ENCODE measurements around the gene SH3GL1.

Gene SH3GL1

GRCh38 chr19:4380254-4380727 lies 20.1 kb downstream of the SH3GL1 start:
- Histone ChIP-seq H3K9ac (no peak overlapping the region), H4K20me1 (ENCODE audit: insufficient read depth) (no peaks in the 10 kb centered on the region), H3K4me2 (no peak overlapping the region), H3K27me3 (ENCODE audit: insufficient read depth, low read depth) (no peaks in the 10 kb centered on the region), H3K4me3 (IDR thresholded peaks at IDR 0.05; ENCODE audit: insufficient read depth, low read depth, low read length) (no peak overlapping the region), H3K79me2 (ENCODE audit: insufficient read depth, low read depth) (no peaks in the 10 kb centered on the region), H3K27ac (no peak overlapping the region), H3K4me1 (ENCODE audit: low read depth, poor library complexity, severe bottlenecking) (no peaks in the 10 kb centered on the region), H2AFZ (ENCODE audit: low read depth) (no peak overlapping the region), H3K36me3 (ENCODE audit: insufficient read depth) (no peaks in the 10 kb centered on the region)
- TF ChIP-seq CTCF (conservative IDR thresholded peaks at IDR 0.05; ENCODE audit: low read depth, low read length): no peak

GRCh38 chr19:4379383-4380253 lies 20.7 kb downstream of the SH3GL1 start:
- Histone ChIP-seq H3K79me2 (ENCODE audit: insufficient read depth, low read depth) (no peaks in the 10 kb centered on the region), H3K4me3 (IDR thresholded peaks at IDR 0.05; ENCODE audit: insufficient read depth, low read depth, low read length) (no peak overlapping the region), H3K27me3 (ENCODE audit: insufficient read depth, low read depth) (no peaks in the 10 kb centered on the region), H3K9ac (no peak overlapping the region), H2AFZ (ENCODE audit: low read depth) (no peak overlapping the region), H3K4me2 (no peak overlapping the region), H3K36me3 (ENCODE audit: insufficient read depth) (no peaks in the 10 kb centered on the region), H3K4me1 (ENCODE audit: low read depth, poor library complexity, severe bottlenecking) (no peaks in the 10 kb centered on the region), H4K20me1 (ENCODE audit: insufficient read depth) (no peaks in the 10 kb centered on the region), H3K27ac (no peak overlapping the region)
- no peak for TF ChIP-seq CTCF (conservative IDR thresholded peaks at IDR 0.05; ENCODE audit: low read depth, low read length)

- Histone ChIP-seq H3K79me2 (ENCODE audit: insufficient read depth, low read depth) (no peaks in the 10 kb centered on the region), H3K4me3 (IDR thresholded peaks at IDR 0.05; ENCODE audit: insufficient read depth, low read depth, low read length) (no peak overlapping the region), H3K9ac (no peak overlapping the region), H3K27ac (no peak overlapping the region), H3K36me3 (ENCODE audit: insufficient read depth) (no peaks in the 10 kb centered on the region), H3K4me1 (ENCODE audit: low read depth, poor library complexity, severe bottlenecking) (no peaks in the 10 kb centered on the region), H3K27me3 (ENCODE audit: insufficient read depth, low read depth) (no peaks in the 10 kb centered on the region), H4K20me1 (ENCODE audit: insufficient read depth) (no peaks in the 10 kb centered on the region), H3K4me2 (no peak overlapping the region), H2AFZ (ENCODE audit: low read depth) (no peak overlapping the region)
- TF ChIP-seq CTCF (conservative IDR thresholded peaks at IDR 0.05; ENCODE audit: low read depth, low read length): no peak
Measured at GRCh38 chr19:4378886-4379285, 21.5 kb downstream of the SH3GL1 start.

- Histone ChIP-seq H3K27ac (no peak overlapping the region), H3K9ac (no peak overlapping the region), H3K4me1 (ENCODE audit: low read depth, poor library complexity, severe bottlenecking) (peaks cover 2% of the 10 kb centered on the region), H3K79me2 (ENCODE audit: insufficient read depth, low read depth) (no peaks in the 10 kb centered on the region; the same call in 1 of the 2 replicates), H2AFZ (ENCODE audit: low read depth) (no peak overlapping the region), H3K27me3 (ENCODE audit: insufficient read depth, low read depth) (no peaks in the 10 kb centered on the region), H4K20me1 (ENCODE audit: insufficient read depth) (no peaks in the 10 kb centered on the region), H3K4me3 (IDR thresholded peaks at IDR 0.05; ENCODE audit: insufficient read depth, low read depth, low read length) (no peak overlapping the region), H3K4me2 (no peak overlapping the region), H3K36me3 (ENCODE audit: insufficient read depth) (no peaks in the 10 kb centered on the region)
- TF ChIP-seq CTCF (conservative IDR thresholded peaks at IDR 0.05; ENCODE audit: low read depth, low read length): no peak
Measured at GRCh38 chr19:4376991-4377781, 23.2 kb downstream of the SH3GL1 start.

Data from KMS-11 (cell line).